ENCODE measurements around the gene CAMK2A.

CAMK2A gene

GRCh38 chr5:150209099-150209635, 80.4 kb downstream of the CAMK2A start:
- DNase-seq, result peak; percentile 23 to 39

- DNase-seq, result no peak
Measured at GRCh38 chr5:150208187-150209098, 81.1 kb downstream of the CAMK2A start.

GRCh38 chr5:150206779-150207115, 82.8 kb downstream of the CAMK2A start:
- DNase-seq, result no peak

- DNase-seq, result no peak
Measured at GRCh38 chr5:150206098-150206778, 83.3 kb downstream of the CAMK2A start.

GRCh38 chr5:150204590-150204960, 85.0 kb downstream of the CAMK2A start:
- no peak for DNase-seq

- DNase-seq, result no peak
Measured at GRCh38 chr5:150203832-150204589, 85.6 kb downstream of the CAMK2A start.

- no peak for DNase-seq
Measured at GRCh38 chr5:150202501-150202900, 87.1 kb downstream of the CAMK2A start.

GRCh38 chr5:150197476-150197875, 92.1 kb downstream of the CAMK2A start:
- DNase-seq, result no peak

- no peak for DNase-seq
Measured at GRCh38 chr5:150196986-150197385, 92.6 kb downstream of the CAMK2A start.

GRCh38 chr5:150196514-150196913, 93.1 kb downstream of the CAMK2A start:
- no peak for DNase-seq

- no peak for DNase-seq
Measured at GRCh38 chr5:150195736-150196485, 93.7 kb downstream of the CAMK2A start.

GRCh38 chr5:150192462-150192861, 97.1 kb downstream of the CAMK2A start:
- no peak for DNase-seq

GRCh38 chr5:150190987-150191386, 98.6 kb downstream of the CAMK2A start:
- DNase-seq, result no peak

- no peak for DNase-seq
Measured at GRCh38 chr5:150190503-150190979, 99.0 kb downstream of the CAMK2A start.

- no peak for DNase-seq
Measured at GRCh38 chr5:150189728-150190502, 99.7 kb downstream of the CAMK2A start, which contains the start of gene SLC6A7. Gene SLC6A7 (plus strand): TSS chr5:150190062. CDS start chr5:150190328, 266 bp downstream.

- no peak for DNase-seq
Measured at GRCh38 chr5:150189326-150189725, 100.2 kb downstream of the CAMK2A start.

GRCh38 chr5:150188146-150188842, 101.3 kb downstream of the CAMK2A start:
- no peak for DNase-seq

- DNase-seq, result no peak
Measured at GRCh38 chr5:150186897-150187296, 102.7 kb downstream of the CAMK2A start.

GRCh38 chr5:150186137-150186536, 103.4 kb downstream of the CAMK2A start:
- DNase-seq, result no peak
